ENCODE results near the gene FLOT1.
A peak's percentile ranks its signal among the peaks of the same experiment; 100 is the strongest.

FLOT1 gene

DNA sequence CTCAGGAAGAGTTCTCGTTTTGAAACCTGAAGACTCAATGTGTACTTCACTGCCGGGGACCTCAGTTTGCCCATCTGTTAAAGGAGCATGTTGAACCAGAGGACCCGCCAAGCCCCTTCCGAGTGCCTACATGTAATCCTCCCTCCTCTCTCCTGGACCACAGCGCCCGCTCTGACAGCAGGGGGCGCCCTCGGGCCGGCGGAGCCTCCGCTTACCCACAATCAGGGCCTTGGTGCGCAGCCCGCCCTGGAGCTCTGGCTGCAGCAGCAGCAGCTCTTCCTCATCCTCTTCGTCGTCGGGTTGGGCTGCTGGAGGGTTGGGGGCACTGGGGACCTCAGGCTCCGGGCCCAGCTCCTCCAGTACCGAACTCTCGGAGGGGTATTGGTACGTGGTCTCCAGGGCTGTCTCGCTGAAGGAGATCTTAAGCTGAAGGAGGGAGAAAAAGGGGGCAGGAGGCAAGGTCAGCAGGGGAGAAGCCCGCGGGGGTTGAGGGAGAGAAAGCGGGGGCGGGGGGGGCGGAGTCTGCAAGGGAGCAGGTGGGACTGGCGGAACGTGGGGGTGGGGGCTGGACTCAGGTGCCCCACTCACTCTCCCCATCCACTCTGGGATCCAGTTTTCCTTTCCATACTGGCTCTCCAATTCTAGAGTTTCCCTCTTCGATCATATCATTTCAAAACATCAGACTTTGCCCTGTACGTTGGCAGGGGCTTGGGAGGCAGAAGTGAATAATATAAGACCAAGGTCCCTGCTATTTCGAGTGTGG, 63.3 kb downstream of the FLOT1 start:
- peak; percentile 91 for DNase-seq

Data from activated CD4-positive, alpha-beta T cell treated with anti-CD3 and anti-CD28 coated beads for 1 hour (primary cell).